Right forelimb (tissue), 1 donor: Measurements from ENCODE around the gene PPP2R2C.

Source experiments
- DNase-seq: peaks from one replicate; pipeline ENCODE4 v3.0.0-alpha.2; 2018

PPP2R2C gene

DNA sequence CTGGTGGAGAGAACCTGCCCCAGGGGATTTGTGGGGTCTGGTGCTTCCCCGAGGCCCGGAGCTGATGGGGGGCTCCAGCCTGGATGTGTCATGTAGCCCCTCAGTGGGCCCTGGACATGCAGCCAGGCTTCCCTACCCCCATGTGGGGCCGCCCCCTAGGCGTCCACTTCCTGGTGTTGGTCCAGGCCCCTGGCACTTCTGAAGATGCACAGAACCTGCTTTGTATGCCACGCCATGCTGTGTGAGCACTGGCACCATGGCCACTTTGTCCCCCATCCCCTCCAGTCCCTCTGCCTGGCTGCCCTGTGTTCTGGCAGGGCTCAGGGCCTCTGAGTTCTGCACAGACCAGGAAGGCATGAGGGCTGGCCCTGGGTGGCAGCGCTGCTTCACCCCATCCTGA lies 173.6 kb downstream of the PPP2R2C start:
- DNase-seq = no peak

DNA sequence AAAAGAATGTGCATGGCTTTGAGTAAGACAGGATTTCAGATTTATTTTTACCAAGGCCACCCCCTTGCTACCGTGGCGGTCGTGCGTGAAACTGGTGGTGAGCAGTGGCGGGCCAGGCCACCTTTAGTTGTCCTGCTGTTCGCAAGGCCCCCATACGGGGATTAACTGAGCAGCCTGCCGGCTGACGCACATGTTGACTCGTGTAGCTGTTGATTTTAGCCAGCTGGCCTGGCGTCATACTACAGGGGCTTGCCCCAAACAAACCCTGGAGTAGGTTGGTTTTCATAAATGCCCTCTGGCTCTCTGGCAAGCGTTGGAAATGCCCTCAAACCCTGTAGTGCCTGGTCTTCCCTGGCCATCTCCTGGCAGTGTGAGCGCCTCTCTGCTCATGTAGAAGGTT lies 174.4 kb downstream of the PPP2R2C start:
- DNase-seq = no peak

DNA sequence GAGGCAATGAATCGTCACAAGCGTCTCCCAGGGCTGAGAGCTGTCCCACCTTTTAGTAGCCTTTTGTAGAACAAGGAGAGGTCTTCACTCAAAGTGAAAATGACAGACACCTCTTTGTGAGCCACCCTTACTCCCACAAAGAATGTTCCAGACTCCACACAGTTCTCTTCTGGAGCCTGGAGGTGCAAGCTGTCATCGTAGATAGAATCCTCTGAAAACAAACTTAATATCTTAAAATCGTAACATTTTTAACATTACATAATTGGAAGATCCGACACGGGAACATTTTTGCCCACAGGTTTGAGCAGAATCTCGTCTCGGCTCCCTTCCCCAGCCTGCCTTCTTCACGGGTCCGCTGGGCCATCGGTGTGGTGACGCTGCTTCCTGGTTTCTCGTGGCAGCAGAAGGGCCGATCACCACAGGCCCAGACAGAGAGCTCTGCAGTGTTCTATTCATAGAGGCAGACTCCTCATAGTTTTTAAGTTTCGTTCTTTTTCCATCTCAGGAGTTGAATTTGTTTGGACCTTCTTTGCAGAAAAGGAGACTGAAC lies 175.1 kb downstream of the PPP2R2C start:
- DNase-seq = no peak

DNA sequence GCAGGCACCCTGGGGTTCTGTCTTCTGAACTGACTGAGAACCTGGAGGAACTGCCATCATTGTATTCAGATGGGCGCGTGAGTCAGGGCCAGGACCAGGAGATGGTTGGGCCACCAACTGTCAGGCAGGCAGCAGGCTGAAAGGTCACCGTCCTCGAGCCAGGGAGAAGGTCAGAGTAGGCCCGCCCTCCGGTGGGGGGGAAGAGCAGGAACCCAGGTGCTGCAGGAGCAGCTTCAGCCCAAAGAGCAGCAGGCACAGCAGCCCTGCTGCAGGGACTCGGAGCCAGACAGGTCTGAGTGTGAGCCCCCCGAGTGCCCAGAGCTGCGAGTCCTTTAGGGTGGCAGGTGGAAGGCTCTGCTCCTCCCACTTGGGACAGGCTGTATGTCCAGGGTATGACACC lies 176.4 kb downstream of the PPP2R2C start:
- DNase-seq = no peak

- DNase-seq = no peak
These were observed 176.9 kb downstream of the PPP2R2C start for GRCh38 chr4:6295495-6295894.

DNA sequence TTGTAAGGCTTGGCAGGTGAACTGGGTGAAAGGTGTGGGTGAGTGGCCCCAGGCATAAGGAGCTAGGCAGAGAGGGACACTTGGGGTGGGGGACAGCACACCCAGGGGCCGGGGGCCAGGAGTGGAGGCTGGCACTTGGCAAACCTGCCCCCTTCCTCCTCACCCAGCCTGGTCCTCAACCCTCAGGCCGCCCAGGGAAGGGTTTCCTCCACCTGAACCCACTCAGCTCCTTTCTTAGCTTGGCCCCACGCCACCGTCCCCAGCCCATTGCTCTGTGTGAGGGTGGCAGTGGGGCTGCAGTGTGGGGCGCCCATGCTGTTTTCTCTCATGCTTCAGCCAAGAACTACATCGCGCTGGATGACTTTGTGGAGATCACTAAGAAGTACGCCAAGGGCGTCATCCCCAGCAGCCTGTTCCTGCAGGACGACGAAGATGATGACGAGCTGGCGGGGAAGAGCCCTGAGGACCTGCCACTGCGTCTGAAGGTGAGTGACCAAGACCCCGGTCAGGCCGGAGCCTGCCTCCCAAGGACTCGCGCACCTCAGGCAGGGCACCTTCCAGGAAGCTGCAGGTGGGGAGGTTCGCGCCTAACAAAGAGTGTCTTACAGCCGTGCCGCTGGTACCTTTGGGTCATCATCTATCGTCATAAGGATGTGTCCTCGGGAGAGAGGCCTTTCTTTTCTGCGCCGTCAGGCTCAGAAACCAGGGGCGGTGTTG lies 177.6 kb downstream of the PPP2R2C start:
- no peak for DNase-seq

DNA sequence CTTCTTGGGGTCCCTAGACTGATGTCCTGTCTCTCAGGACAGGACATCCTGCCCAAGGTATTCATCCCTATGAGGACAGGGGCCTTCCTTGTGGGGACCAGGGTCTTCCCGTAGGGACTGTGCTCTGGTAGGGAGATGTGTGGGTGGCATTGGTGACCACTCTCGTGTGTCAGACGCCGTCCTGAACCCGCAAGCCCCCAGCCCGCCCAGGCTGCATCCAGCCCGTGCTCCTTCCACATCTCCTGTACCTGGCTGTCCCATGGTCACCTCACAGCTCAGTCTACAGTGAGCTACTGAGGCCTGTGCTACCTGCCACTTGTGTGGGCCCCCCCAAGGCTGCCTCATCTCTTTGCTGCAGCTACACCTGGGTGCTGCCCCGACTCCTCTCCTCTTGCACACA lies 178.8 kb downstream of the PPP2R2C start:
- no peak for DNase-seq

- no peak for DNase-seq
These were observed 179.3 kb downstream of the PPP2R2C start for GRCh38 chr4:6293097-6293445.

DNA sequence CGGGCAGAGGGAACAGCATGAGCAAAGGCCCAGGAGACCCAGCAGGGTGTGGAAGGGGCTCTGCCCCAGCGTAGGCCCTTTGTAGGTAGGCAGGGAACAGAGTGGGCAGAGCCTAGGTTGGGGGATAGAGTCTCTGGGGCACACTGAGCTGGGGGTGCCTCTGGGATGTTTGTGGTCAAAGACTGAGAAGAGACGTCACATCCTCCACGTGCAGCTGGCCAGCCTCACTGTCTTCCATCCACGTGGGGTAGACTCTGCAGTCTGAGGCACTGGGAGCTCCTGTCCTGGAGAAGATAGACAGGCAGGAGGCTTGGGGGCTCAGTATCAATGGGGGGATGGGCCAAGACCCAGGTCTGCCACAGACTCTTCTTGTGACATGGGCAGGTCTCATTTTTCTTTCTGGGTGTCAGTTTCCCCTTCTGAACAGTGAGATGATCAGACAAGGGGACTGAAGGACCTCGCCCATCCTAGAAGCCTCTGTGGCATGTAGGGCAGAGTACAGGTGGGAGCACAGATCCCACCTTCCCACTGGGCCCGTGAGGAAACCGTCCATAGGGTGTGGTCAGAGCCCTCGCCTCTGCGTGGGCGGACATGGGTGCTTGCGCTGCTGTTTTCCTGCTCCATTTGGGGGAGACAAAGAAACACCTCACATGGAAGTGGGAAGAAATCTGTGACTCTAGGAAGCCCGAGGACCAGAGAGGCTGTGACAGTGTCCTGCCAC lies 179.9 kb downstream of the PPP2R2C start:
- DNase-seq = no peak

GRCh38 chr4:6291784-6292297 lies 180.6 kb downstream of the PPP2R2C start:
- no peak for DNase-seq

DNA sequence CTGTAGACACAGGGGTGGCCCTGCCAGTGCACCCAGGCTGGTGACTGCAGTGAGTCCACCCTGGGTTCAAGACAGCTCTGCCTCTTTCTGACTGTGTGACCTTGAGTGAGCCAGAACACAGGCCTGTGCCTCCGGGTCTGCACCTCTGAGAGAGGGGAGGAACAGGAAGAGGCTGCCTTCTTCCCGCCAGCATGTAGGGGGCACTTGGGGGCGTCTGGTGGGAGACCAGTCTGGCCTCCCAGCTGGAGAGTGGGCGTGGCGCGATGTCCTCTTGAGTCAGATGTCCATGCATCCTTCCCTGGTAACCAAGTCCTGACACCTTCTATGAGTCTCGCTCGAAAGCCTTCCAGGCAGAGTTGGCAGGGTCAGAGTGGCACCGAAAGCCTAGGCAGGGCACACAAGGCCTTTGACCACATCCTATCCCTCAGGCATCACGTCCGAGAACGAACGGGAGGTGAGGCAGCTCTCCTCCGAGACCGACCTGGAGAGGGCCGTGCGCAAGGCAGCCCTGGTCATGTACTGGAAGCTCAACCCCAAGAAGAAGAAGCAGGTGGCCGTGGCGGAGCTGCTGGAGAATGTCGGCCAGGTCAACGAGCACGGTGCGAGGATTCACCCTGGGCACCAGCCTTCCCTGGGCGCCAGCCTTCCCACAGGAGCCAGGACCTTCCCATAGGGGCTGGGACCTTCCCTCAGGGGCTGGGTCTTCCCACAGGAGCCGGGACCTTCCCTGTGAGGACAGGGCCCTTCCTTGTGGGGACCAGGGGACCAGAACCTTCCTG lies 181.5 kb downstream of the PPP2R2C start:
- no peak for DNase-seq

DNA sequence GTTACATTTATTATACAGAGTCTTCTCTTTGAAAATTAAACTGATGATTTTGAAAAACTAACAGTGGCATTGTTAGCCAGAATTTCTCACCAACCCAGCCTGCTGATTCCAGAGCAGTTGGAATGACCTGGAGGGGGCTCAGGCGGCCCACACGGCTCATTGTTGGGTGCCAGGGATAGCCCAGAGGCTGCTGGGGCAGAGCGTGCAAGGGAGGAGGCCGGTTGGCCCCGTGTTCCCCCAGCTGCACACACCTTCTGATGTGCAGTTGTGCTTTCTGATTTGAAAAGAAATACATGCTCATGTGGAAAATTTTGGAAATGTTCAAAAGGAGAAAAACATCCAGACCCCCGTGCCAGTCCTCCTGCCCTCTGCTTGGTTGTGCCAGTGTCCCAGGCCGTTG lies 182.2 kb downstream of the PPP2R2C start:
- no peak for DNase-seq

GRCh38 chr4:6288871-6289270 lies 183.5 kb downstream of the PPP2R2C start:
- DNase-seq = no peak

GRCh38 chr4:6288342-6288741 lies 184.1 kb downstream of the PPP2R2C start:
- DNase-seq = no peak

DNA sequence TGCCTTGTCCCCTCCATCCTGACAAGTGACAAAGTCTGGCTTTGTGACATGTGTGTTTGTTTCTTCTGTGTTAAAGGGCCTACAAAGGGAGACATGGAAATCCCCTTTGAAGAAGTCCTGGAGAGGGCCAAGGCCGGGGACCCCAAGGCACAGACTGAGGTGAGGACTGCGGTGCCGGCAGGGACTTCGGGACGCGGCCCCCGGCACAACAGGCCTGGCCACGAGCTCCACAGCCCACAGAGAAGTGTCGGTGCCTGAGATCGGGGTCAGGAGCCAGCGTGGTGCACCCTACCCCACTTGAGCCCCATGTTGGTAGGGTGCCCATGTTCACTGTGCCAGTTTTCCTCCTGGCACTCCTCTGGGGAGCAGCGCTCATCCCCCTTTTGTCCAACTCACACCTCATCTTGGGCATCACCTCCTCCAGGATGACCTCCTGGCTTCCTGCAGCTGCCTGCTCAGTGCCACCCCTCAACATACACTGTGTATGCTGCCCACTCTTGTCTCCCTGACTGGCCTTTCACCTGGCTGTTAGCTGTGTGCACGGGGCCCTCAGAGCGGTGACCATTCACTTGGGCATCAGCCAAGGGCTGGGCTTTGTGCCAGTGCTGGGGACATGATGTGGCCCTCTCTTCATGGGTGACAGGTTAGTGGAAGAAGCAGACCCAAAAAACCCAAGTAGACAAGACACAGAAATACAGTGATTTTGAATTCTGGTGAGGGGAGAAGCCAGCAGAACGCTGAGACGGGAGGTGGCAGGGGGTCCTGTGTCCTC lies 185.2 kb downstream of the PPP2R2C start:
- no peak for DNase-seq

- DNase-seq = no peak
These were observed 189.1 kb downstream of the PPP2R2C start for GRCh38 chr4:6283282-6283681.

- DNase-seq = no peak
These were observed 190.1 kb downstream of the PPP2R2C start for GRCh38 chr4:6282314-6282771.

GRCh38 chr4:6281436-6282313 lies 190.7 kb downstream of the PPP2R2C start:
- no peak for DNase-seq

DNA sequence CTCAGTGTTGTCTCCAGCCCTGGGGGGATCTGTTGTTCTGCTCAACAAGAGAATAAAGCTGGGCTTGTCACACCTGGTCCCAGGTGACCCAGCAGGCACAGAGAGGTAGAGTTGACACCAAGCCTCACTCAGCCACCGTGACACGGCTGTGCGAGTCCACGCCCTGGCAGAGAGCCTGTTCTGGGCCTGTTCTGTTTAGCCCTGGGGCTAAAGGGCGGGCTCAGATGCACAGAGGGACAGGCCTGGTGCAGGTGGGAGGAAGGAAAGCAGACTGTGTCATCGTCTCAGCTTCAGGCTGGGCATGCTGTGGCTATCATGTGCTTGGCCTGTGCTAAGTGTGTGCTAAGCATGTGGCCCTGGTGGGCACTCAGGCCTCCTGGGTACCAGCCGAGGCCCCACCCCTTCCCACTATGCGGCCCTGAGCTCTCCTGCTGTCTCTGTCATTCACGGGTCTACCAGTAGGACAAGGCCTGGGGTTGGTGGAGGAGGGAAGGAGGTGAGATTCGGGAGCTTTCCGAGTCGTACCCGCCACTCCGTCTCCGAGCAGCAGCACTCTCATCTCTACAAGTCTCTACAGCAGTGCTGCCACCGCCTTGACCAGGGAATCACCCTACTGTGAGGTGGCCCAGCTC lies 191.9 kb downstream of the PPP2R2C start:
- DNase-seq = no peak

DNA sequence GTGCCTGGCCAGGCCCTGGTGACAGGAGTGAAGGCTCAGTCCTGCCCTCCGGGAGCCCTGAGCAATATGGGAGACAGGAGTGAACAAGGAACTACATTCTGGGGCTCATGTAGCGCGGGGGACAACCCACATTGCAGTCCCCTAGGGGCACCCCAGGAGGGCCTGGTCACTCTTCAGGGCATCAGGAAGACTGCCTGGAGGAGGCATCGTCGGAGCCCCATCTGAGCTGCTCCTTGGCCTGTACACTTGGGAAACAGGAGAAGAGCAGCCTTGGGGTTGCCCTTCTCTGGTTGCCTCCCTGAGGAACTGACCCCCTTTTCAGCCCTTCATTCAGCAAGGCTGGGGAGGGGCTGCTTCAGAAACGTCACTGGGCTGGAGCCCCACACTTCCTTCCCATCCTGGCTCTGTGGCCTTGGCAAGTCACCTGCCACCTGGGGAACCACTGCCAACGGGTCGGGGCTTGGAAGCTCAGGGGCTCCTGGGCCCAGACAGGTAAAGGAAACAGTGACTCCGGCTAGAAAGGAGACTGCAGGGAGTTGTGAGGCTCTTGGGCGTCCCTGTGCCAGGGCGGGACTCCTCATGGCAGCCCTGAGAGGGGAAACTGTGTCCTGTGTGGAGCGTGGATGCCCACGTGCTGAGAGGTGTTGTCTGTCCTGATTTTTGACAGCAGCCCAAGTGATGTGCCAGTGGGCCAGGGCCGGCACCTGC lies 192.7 kb downstream of the PPP2R2C start:
- no peak for DNase-seq
